CMK (cell line): ENCODE data around the gene ERCC6L.
"Not testable (repeated sequence)": the region's sequence is repeated elsewhere in the genome, so short reads cannot be mapped to it uniquely, and the experiment has no call there.

ENCODE experiments used
- DNase-seq: peaks from one replicate; pipeline ENCODE4 v3.0.0-alpha.2; 2010; ENCODE audit warnings: low read depth

ERCC6L gene

DNA sequence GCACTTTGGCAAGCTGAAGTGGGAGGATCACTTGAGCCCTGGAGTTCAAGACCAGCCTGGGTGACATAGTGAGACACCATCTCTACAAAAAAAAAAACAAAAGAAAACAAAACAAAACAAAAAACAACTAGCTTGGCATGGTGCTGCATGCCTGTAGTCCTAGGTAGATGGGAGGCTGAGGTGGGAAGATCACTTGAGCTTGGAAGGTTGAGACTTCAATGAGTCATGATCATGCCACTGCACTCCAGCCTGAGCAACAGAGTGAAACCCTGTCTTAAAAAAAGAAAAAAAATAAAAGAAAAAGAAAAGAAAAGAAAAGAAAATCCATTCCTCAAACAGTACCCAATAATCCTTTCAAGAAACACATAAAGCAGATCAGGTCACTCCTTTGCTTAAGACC is 14.9 kb upstream of the ERCC6L start:
- DNase-seq = no peak

DNA sequence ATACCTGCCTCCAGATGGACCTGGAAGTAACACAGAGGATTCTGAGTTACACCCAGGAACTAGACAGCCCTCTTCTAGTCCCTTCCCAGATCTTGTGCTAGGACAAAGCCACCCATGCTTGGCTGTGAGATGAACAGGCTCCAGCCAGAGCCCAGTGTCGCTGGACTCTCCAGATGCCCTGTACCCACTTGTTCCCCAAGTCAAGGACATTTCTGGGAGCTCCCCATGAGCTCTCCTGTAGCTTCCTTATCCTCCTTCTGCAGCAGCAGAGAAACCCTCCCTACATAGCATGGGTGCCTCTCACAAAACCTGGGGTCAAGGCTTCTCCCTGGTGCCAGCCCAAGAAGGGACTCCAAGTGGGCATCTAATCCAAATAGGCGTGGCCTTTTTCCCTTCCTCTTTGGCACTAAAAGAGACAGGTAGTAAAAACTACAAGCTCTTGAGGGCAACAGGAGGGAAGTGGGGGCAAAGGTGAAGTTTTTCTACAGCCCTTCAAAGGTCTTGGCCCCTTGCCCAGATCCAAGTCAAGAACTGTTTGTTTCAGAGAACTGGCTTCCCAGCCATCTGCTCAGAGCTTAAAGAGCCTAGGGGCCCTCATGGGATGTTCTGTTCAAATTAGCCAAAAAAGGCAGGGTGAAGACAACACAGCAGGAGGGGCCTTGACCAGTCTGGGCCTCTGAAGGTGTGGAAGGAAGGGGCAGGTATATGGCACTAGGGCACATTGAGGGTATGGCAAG is 8.5 kb upstream of the ERCC6L start:
- no peak for DNase-seq

- no peak for DNase-seq
These were observed 6.7 kb upstream of the ERCC6L start for GRCh38 chrX:72245461-72246089.

DNA sequence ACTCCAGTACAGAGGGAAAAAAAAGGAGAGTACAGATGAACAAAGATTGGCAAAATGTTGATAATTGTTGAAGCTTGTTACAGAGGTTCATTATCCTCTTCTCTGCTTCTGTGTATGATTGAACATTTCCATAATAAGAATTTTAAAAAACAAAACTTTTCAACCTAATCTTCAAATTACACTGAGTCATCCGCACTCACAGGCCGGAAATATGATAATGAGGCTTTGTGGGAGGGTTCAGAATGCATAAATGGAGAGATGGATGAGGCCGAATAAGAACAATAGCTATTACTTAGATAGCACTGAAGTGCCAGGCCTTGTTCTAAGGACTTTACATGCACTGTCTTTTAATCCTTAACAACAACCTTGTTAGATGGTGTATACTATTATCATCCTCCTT is 4.6 kb upstream of the ERCC6L start:
- no peak for DNase-seq

DNA sequence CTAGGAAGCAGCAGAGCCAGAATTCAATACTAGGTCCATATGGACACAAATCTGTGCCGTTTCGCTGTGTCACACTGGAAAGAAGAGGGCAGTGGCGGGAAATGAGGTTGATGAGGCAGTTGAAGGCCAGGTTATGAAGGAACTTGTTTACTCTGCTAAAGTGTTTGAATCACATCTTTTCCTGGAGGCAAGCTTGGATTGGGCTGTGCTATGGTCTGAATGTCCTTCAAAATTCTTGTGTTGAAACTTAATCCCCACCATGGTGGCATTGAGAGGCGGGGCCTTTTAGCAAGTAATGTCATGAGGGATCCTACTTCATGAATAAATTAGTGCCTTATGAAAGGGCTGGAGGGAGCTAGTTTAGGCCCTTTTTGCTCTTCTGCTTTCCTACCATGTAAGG is 2.1 kb upstream of the ERCC6L start:
- DNase-seq = no peak

- DNase-seq = no peak
These were observed 644 bp downstream of the ERCC6L start for GRCh38 chrX:72238183-72238582.

- DNase-seq = no peak
These were observed 2.0 kb downstream of the ERCC6L start for GRCh38 chrX:72236841-72237240.

- no peak for DNase-seq
These were observed 8.5 kb downstream of the ERCC6L start for GRCh38 chrX:72230290-72230689.

DNA sequence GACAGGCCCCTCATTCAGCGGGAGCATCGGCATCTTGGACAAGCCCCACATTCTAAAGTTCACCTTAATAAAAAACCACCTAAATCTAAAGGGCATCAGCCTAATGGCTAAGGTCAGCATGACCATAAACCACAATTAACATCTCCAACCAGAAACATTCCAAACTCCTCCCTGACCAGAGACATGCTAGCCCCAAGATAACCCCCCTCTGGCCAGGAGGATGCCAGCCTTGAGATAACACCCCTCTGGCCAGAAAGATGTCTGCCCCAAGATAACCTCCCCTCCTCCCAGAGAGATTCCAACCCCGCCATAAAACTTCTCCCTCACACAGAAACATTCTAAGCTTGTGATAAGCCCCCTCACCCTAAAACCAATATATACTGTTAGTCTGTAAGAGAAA is 18.5 kb downstream of the ERCC6L start:
- DNase-seq = peak; percentile 26

- no peak for DNase-seq
These were observed 21.9 kb downstream of the ERCC6L start for GRCh38 chrX:72216973-72217372.

DNA sequence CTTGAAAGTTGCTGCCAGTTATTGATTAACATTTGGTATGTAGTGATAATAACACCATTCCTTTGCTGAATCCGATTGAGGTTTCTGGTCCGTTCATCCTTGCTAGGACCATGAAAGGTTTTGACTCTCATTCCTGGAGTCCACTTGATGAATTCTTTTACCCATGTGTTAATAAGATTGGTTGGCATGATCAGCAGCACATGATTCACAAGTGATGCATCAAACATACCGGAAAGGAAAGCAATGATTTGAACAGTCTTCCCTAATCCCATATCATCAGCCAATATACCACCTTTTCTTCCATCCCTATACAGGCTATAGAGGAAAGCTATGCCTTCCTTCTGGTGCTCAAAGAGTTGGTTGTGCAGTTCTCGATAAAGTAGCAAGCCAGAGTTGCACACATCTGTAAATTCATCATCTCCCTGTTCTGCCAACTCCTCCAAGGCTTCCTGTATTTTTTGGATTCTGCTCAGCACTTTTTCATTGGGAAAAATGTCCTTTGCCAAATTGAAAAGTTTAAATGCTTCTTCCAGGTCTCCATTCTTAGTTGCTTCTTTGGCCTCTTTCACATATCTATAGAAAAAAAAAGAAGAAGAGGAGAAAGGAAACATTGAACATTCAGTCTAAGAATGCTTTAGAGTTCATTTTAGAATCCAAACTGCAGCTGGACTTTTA is 30.6 kb downstream of the ERCC6L start:
- no peak for DNase-seq

DNA sequence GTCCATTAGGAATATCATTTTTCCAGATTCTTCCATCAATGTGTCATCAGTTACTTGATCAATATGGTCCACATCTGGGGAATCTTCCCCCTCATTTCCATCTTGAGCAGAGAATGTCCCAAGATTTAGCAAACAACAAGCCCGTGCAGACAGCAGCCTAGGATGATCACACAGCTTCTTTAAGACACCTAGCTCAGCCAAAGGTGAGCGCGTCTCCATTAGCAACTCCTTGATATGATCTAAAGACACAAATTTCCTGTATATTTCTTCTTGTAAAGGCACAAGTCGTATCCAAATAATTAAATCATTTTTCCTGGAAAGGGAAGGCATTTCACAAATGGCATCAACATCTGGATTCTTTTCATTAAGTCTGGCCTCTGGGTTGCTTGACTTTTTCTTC is 31.5 kb downstream of the ERCC6L start:
- DNase-seq = no peak

DNA sequence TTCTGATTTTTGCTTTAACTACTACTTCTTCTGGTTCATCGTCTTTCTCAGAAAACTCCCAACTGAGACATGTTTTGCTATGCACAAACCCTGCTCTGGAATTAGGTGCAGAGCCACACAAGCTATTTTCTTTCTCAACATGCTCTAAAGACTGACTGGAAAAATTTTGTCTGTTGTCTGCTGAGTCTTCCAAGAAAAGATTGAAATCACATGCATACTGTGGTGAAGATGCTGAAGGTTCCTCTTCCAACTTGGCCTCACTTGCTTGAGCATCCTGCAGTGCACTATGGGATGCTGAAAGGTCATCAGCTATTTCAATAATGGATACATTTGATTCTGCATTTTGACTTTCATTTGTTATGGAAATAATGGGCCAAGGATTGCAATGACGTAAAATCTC is 33.1 kb downstream of the ERCC6L start:
- no peak for DNase-seq

- DNase-seq = no peak
These were observed 35.4 kb downstream of the ERCC6L start for GRCh38 chrX:72203421-72203820.

DNA sequence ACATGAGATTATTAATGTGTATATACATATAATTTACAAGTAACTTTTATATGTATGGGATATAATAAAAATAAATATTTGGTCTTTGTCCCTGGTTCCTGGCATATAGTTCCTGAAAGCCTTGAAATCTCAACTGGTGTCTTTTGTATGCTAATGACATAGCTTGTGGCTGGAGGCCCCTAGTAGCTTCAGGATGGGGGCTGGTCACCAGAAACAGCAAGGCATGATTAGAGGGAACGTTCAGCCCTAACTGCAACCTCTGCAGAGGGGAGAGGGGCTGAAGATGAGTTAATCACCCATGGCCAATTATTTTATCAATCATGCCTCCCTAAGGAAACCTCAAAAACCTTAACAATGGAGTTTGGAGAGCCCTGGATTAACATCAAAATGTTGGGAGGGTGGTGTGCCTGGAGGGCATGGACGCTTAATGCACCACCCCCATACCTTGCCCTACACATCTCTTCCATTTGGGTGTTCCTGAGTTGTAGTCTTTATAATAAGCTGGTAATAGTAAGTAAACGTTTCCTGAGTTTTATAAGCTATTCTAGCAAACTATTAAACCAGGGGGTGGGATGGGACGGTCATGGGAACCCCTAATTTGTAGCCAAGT is 35.9 kb downstream of the ERCC6L start:
- no peak for DNase-seq

GRCh38 chrX:72201836-72202536 is 36.8 kb downstream of the ERCC6L start:
- no peak for DNase-seq

DNA sequence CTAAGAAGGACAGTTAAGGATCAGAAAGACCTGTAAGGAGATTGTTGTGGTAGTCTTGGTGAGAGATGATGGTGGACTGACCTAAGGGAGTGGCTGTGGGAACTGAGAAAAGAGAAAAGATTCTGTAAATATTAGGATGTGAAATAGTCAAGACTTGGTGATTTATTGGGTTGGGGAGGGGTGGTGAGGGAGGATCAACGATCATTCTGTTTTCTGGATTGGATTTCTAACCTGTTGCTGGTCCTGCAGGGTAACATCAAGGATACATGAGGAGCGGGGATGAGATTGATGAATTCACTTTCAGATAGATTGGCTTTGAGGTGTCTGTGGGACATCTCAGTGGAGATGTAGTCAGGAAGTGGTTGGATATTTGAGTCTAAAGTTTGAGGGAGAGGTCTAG is 55.9 kb downstream of the ERCC6L start:
- no peak for DNase-seq

GRCh38 chrX:72181178-72182125 is 57.4 kb downstream of the ERCC6L start, which contains the start of gene PIN4:
Gene PIN4 (plus strand): TSS chrX:72181757. CDS start chrX:72181786, 29 bp downstream.
- peak; percentile 82 for DNase-seq

DNA sequence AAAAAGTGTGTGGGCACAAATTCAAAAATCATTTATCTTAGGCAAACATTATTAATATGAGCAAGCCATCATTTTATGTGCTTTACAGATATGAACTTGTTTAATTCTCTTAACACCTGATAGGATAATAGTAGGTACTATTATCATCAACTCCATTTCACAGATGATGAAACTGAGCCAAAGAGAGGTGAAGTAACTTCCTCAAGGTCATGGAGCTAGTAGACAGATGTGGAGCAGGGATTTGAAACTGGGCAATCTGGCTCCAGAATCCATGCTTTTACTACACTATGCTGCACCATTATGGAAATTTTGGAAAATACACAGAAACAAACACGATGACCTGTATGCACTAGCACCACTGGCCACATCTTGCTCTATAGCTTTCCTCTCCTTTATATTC is 58.3 kb downstream of the ERCC6L start:
- no peak for DNase-seq

DNA sequence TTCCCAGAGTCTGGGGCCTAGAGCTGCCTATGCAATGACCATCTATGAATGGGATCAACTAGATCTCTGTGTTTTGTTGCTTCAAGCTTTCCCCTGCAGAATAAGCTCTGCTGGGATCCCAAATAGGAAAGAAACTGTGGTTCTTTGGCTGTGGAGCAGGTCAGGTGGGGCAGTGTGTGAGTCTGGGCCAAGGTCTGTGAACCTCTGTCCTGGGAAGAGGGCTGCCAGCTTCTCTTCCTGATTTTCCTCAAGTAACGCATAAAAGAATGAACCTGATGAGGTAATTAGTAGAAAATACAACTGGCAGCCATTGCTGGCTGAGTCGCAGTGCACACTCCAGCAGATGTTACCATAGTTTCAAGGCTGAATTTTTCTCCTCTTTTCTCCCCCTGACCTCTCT is 61.8 kb downstream of the ERCC6L start:
- no peak for DNase-seq

GRCh38 chrX:72176289-72176688 is 62.5 kb downstream of the ERCC6L start:
- not testable (repeated sequence) for DNase-seq
